GM23248 (cell line): ENCODE results near the gene TRMT44.

Source experiments
- EZH2 ChIP-seq: fragments of 200-600 bp; sonication (generic); IDR thresholded peaks from 2 replicates; pipeline ENCODE4 v1.6.1; 2018; ENCODE audit warnings: antibody characterized with exemption, mild to moderate bottlenecking; ENCODE audit not compliant: insufficient read depth, poor library complexity, severe bottlenecking
- EZH2phosphoT487 ChIP-seq: fragments of 200-600 bp; sonication (generic); IDR thresholded peaks from 2 replicates; pipeline ENCODE4 v1.6.1; 2018; ENCODE audit warnings: antibody characterized with exemption, moderate library complexity, mild to moderate bottlenecking, low read depth; ENCODE audit not compliant: insufficient read depth

DNA sequence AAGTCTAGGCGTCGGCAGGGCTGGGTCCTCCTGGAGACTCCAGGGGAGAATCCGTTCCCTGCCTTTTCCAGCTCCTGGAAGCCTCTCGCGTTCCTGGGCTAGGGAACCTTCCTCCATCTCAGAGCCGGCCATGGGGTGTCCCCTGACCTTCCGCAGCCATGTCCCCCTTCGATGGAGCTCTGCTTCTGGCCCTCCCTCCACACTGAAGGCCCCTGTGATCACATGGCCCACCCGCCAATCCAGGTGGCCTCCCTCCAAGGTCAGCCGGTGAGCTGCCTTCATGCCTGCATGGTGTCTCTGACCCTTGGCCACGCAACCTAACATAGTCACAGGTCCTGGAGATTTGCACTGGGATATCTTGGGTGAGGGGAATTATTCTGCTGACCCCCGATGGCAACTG is 69.6 kb downstream of the TRMT44 start:
- no peak for TF ChIP-seq EZH2
- TF ChIP-seq EZH2phosphoT487 = no peak
